ENCODE results near the gene ONECUT2. TPM values are rescaled to one million over a fixed set of nuclear protein-coding genes. Genes with fewer than 3 reads are reported as not detected.

Gene ONECUT2
- total RNA-seq, 4 donors from 2014 or later, result under 0.01 to 0.06 (median under 0.01) TPM; not detected in 1

DNA sequence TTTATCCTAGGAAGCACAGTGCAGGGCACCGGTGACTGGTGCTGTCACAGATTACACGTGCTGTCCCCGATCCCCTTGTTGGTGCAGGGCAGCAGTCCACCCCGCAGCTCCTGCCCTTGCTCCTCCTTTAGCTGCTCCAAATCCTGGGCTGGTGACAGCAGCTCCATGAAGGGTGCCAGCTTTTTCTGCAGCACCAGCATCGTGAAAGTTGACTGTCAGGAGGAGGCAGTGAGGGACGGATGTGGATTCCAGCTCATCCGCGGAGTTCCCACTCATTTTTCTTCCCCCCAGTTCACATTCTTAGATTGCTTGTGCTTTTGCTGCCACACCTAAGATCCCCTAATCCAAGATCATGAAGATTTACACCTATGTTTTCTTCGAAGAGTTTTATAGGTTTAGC lies 67.5 kb downstream of the ONECUT2 start:
- Histone ChIP-seq H3K27ac (replicated peaks in 1 of 4) (no peak overlapping the region), H3K36me3 (no peaks in the 10 kb centered on the region), H3K4me1 (peaks cover 0 to 6% (median 2%) of the 10 kb centered on the region in 4 donors), H3K27me3 (peaks cover 0 to 4% (median 0%) of the 10 kb centered on the region in 4 donors), H3K9me3 (no peaks in the 10 kb centered on the region), H3K4me3 (no peak overlapping the region)
- 74% methylated on average over 9 of the region's 9 CpGs for WGBS
- TF ChIP-seq EP300 (IDR thresholded peaks at IDR 0.05), result no peak
- TF ChIP-seq POLR2AphosphoS5 (IDR thresholded peaks at IDR 0.05), result no peak
- no peak for TF ChIP-seq POLR2A (IDR thresholded peaks at IDR 0.05; ENCODE audit: low read depth)
- TF ChIP-seq, protein P1, sequence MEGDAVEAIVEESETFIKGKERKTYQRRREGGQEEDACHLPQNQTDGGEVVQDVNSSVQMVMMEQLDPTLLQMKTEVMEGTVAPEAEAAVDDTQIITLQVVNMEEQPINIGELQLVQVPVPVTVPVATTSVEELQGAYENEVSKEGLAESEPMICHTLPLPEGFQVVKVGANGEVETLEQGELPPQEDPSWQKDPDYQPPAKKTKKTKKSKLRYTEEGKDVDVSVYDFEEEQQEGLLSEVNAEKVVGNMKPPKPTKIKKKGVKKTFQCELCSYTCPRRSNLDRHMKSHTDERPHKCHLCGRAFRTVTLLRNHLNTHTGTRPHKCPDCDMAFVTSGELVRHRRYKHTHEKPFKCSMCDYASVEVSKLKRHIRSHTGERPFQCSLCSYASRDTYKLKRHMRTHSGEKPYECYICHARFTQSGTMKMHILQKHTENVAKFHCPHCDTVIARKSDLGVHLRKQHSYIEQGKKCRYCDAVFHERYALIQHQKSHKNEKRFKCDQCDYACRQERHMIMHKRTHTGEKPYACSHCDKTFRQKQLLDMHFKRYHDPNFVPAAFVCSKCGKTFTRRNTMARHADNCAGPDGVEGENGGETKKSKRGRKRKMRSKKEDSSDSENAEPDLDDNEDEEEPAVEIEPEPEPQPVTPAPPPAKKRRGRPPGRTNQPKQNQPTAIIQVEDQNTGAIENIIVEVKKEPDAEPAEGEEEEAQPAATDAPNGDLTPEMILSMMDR (IDR thresholded peaks at IDR 0.05), result no peak
- intact Hi-C loops (cut with DNase I), result no loop called here
- no peak for DNase-seq (ENCODE audit: extremely low spot score)

DNA sequence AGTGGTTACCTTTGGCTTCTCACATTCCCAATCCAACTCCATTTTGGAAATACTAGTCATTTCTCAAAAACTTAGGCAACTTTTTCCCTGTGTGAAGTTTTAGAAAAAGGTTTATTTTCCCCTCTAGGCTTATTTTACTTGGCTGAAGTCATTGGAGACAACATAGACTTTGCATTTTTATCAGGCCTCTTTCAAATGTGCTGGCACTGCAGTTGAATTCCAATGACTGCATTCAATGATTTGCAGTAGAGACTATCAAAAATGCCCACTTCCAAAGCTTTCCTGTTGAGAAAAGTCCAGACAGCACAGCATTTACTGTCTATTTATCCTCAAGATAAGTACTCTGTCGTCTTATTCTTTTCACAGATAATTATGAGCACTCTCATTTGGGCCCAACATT lies 70.1 kb downstream of the ONECUT2 start:
- intact Hi-C loops (cut with DNase I), result no loop called here
- WGBS, result 52% methylated on average over 1 of the region's 1 CpG
- TF ChIP-seq POLR2AphosphoS5 (IDR thresholded peaks at IDR 0.05) (no peak), EP300 (IDR thresholded peaks at IDR 0.05) (no peak), POLR2A (IDR thresholded peaks at IDR 0.05; ENCODE audit: low read depth) (no peak)
- TF ChIP-seq, protein P1 (IDR thresholded peaks at IDR 0.05), result no peak
- DNase-seq (ENCODE audit: extremely low spot score), result no peak
- Histone ChIP-seq H3K36me3 (no peaks in the 10 kb centered on the region), H3K4me1 (no peaks in the 10 kb centered on the region), H3K9me3 (no peaks in the 10 kb centered on the region), H3K27ac (replicated peaks in 1 of 4) (no peak overlapping the region), H3K4me3 (no peak overlapping the region), H3K27me3 (peaks cover 0 to 5% (median 0%) of the 10 kb centered on the region in 4 donors)

DNA sequence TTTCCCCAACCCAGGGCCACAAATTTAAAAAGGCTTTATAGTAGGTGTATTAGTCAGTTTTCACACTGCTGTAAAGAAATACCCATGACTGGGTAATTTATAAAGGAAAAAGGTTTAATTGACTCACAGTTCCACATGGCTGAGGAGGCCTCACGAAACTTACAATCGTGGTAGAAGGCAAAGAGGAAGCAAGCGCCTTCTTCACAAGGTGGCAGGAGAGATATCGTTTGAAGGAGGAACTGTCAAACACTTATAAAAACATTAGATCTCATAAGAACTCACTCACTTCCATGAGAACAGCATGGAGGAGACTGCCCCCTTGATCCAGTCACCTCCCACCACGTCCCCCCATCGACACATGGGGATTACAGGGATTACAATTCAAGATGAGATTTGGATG lies 80.9 kb downstream of the ONECUT2 start:
- TF ChIP-seq EP300 (IDR thresholded peaks at IDR 0.05) (no peak), POLR2A (IDR thresholded peaks at IDR 0.05; ENCODE audit: low read depth) (no peak), POLR2AphosphoS5 (IDR thresholded peaks at IDR 0.05) (no peak)
- TF ChIP-seq, protein P1 (IDR thresholded peaks at IDR 0.05), result no peak
- intact Hi-C loops (cut with DNase I), result no loop called here
- no peaks in the 10 kb centered on the region for H3K9me3 ChIP-seq
- no peak overlapping the region for H3K4me3 ChIP-seq
- DNase-seq (ENCODE audit: extremely low spot score), result no peak
- WGBS, result 73% methylated on average over 6 of the region's 6 CpGs
- H3K27me3 ChIP-seq, result no peaks in the 10 kb centered on the region
- no peak overlapping the region for H3K27ac ChIP-seq (replicated peaks in 1 of 4)
- H3K36me3 ChIP-seq, result no peaks in the 10 kb centered on the region
- H3K4me1 ChIP-seq, result no peaks in the 10 kb centered on the region

DNA sequence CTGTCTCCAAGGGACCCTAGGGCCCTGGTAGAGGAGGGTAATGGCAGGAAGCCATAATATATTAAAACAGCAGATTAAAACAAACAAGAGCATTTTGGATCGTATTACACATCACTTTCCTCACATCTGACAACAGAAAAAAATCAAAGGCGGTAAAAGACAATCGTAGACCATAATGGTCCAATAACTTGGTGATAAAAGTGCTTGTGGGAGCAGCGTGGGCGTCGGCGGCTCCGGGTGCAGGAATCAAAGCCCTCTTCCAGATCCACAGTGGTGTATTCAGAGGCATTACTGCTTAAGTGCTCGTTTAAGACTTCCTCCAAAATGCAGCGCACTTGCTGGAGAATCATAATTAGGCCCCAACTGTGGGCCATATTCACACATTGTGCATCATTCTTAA lies 83.4 kb downstream of the ONECUT2 start:
- TF ChIP-seq EP300 (IDR thresholded peaks at IDR 0.05) (no peak), POLR2AphosphoS5 (IDR thresholded peaks at IDR 0.05) (no peak), POLR2A (IDR thresholded peaks at IDR 0.05; ENCODE audit: low read depth) (no peak)
- TF ChIP-seq, protein P1 (IDR thresholded peaks at IDR 0.05), result no peak
- H3K4me3 ChIP-seq, result no peak overlapping the region
- WGBS, result 84% methylated on average over 10 of the region's 10 CpGs
- H3K9me3 ChIP-seq, result no peaks in the 10 kb centered on the region
- H3K4me1 ChIP-seq, result no peaks in the 10 kb centered on the region
- H3K36me3 ChIP-seq, result no peaks in the 10 kb centered on the region
- H3K27me3 ChIP-seq, result no peaks in the 10 kb centered on the region
- DNase-seq (ENCODE audit: extremely low spot score), result no peak
- H3K27ac ChIP-seq (replicated peaks in 1 of 4), result no peak overlapping the region
- intact Hi-C loops (cut with DNase I), result no loop called here

Data from esophagus muscularis mucosa (tissue), 4 donors.